HCT116 (cell line): ENCODE data around the gene KIF13A.

Experiments
- ELF1 ChIP-seq: IDR thresholded peaks from 2 replicates; pipeline ENCODE4 v1.6.1; 2012; ENCODE audit warnings: low read depth, borderline replicate concordance
- EZH2 ChIP-seq: fragments of 200-600 bp; sonication (generic); IDR thresholded peaks from 2 replicates; pipeline ENCODE4 v1.6.1; 2017; ENCODE audit warnings: antibody characterized with exemption, mixed run types
- SP1 ChIP-seq: IDR thresholded peaks from 2 replicates; pipeline ENCODE4 v1.6.1; 2012; ENCODE audit warnings: low read depth
- TF ChIP-seq, protein P1 (sequence below), 3 experiments: fragments of 200-600 bp in 1 of 3; sonication (generic) in 1 of 3; IDR thresholded peaks in 2 of 3; conservative IDR thresholded peaks in 1 of 3; 2 replicates each; pipeline ENCODE4 v1.5.1; 2012 to 2017; ENCODE audit warnings: low read depth in 2 of 3, low read length in 2 of 3, antibody characterized with exemption in 1 of 3, borderline replicate concordance in 1 of 3, control low read depth in 1 of 3, mild to moderate bottlenecking in 1 of 3, mixed read lengths in 1 of 3, mixed run types in 1 of 3, moderate library complexity in 1 of 3; ENCODE audit not compliant: insufficient read depth in 1 of 3
- TF ChIP-seq, protein P2 (sequence below): IDR thresholded peaks from 2 replicates; pipeline ENCODE4 v1.6.1; 2012; ENCODE audit warnings: low read depth

DNA sequence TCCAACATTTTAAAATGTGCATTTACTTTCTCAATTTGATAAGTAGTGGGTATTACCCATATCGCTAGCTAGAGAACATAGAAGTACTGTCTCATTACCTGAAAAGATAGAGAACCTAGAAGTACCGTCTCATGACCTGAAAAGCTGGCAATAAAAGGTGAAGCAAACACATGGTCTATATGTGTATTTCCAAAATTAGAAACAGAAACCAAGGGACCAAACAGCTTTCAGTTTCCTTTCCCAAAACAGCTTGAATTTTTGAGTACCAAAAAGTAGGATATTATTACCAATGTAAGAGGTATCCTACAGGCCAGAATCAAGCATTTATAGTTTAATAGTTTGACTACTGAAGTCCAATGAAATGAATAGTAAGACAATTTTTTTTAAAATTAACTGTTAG, 77.2 kb downstream of the KIF13A start:
- TF ChIP-seq, protein P1, sequence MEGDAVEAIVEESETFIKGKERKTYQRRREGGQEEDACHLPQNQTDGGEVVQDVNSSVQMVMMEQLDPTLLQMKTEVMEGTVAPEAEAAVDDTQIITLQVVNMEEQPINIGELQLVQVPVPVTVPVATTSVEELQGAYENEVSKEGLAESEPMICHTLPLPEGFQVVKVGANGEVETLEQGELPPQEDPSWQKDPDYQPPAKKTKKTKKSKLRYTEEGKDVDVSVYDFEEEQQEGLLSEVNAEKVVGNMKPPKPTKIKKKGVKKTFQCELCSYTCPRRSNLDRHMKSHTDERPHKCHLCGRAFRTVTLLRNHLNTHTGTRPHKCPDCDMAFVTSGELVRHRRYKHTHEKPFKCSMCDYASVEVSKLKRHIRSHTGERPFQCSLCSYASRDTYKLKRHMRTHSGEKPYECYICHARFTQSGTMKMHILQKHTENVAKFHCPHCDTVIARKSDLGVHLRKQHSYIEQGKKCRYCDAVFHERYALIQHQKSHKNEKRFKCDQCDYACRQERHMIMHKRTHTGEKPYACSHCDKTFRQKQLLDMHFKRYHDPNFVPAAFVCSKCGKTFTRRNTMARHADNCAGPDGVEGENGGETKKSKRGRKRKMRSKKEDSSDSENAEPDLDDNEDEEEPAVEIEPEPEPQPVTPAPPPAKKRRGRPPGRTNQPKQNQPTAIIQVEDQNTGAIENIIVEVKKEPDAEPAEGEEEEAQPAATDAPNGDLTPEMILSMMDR (IDR thresholded peaks at IDR 0.05 in 2 of 3, conservative IDR thresholded peaks at IDR 0.05 in 1 of 3; ENCODE audit: borderline replicate concordance in 1 of 3, insufficient read depth in 1 of 3, low read depth in 2 of 3, low read length in 2 of 3) = no peak
- TF ChIP-seq EZH2 (no peak), ELF1 (no peak), SP1 (no peak)
- TF ChIP-seq, protein P2, sequence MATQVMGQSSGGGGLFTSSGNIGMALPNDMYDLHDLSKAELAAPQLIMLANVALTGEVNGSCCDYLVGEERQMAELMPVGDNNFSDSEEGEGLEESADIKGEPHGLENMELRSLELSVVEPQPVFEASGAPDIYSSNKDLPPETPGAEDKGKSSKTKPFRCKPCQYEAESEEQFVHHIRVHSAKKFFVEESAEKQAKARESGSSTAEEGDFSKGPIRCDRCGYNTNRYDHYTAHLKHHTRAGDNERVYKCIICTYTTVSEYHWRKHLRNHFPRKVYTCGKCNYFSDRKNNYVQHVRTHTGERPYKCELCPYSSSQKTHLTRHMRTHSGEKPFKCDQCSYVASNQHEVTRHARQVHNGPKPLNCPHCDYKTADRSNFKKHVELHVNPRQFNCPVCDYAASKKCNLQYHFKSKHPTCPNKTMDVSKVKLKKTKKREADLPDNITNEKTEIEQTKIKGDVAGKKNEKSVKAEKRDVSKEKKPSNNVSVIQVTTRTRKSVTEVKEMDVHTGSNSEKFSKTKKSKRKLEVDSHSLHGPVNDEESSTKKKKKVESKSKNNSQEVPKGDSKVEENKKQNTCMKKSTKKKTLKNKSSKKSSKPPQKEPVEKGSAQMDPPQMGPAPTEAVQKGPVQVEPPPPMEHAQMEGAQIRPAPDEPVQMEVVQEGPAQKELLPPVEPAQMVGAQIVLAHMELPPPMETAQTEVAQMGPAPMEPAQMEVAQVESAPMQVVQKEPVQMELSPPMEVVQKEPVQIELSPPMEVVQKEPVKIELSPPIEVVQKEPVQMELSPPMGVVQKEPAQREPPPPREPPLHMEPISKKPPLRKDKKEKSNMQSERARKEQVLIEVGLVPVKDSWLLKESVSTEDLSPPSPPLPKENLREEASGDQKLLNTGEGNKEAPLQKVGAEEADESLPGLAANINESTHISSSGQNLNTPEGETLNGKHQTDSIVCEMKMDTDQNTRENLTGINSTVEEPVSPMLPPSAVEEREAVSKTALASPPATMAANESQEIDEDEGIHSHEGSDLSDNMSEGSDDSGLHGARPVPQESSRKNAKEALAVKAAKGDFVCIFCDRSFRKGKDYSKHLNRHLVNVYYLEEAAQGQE = no peak
